GM19025 (cell line): ENCODE measurements around the gene PTPRQ.

Source experiments
- ATAC-seq: cut with Tn5 transposase; IDR thresholded peaks from one replicate; pipeline ENCODE4 v1.9.1; 2021; ENCODE audit warnings: mild to moderate bottlenecking, low read depth, moderate library complexity; ENCODE audit not compliant: unreplicated experiment

Gene PTPRQ

DNA sequence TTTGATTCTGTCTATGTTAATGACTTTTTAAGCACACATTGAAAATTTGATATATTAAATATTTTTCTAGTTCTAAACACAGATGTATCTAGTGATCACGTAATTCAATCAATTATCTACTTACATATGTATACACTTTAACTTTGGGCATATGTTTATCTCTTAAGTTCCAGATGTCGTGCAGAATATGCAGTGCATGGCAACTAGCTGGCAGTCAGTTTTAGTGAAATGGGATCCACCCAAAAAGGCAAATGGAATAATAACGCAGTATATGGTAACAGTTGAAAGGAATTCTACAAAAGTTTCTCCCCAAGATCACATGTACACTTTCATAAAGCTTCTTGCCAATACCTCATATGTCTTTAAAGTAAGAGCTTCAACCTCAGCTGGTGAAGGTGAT lies 105.3 kb downstream of the PTPRQ start:
- ATAC-seq, result no peak

DNA sequence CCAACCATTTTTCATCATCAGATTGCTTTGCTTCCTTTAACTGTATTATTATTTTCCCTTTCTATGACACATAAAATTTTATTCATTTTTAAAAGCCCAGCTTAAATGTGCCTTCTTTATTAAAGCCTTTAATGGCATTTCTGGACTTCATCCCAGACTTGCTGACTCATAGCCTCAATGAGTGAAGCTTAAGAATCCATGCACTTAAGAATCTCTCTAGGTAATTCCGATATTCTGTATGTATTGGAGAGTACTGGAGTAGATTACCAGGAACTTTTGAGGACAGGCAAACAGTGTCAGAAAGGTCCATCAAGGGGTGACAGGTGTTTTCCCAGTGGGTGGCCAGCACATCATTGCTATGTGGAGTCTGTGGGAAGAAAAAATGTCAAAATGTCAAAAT lies 107.9 kb downstream of the PTPRQ start:
- no peak for ATAC-seq

DNA sequence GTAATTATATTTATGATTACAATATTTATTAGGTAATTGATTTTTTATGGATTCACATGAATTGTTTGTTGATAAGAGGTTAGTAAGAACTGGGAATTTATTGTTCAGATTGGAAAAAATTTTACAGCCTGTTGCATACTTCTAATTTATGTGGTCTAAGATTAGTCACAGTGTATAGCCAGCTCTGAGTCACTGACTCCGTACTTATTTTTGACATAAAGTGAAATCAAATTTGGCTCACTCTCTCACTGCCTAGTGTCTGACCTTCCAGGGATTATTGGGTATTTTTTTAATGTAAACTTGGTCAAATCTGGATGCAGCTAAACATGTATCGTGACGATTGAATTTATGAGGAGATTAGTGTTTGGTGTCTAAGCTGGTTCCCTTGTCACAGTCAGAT lies 109.3 kb downstream of the PTPRQ start:
- ATAC-seq, result no peak

DNA sequence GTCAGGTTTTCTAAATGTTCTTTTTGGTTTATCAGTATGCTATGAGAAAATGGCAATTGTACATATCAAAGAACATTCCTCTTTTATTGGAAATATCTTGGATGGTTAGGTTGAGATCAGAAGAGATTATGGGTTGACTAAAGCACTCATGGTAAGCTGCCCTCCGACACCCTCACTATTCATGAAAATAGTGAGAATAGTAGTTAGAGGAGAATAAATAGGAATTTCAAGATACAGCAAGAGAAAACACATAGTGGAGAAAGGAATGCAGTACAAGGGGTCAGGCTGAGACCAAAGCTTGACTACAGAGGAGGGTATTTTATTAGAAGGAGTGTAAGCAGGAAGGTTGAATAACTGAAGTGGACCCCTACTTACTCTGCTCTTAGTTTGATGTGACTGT lies 112.5 kb downstream of the PTPRQ start:
- no peak for ATAC-seq

DNA sequence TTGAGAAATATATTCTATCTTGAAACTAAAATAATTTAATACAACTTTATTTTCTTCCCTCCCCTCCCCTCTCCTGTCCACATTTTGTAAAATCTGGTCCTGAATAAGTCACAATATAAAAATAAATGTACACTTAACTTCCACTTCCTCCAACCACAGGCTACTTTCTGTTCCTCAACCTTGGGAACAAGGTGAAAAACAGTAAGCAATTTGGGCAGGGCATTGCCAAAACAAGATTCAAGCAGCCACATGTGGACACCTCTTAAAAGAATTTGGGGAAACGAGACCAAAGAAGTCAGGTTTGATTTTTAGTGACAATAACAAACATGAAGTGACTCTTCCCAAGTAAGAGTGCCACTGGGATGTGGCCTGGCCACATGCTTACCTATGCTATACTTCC lies 115.7 kb downstream of the PTPRQ start:
- ATAC-seq, result no peak

DNA sequence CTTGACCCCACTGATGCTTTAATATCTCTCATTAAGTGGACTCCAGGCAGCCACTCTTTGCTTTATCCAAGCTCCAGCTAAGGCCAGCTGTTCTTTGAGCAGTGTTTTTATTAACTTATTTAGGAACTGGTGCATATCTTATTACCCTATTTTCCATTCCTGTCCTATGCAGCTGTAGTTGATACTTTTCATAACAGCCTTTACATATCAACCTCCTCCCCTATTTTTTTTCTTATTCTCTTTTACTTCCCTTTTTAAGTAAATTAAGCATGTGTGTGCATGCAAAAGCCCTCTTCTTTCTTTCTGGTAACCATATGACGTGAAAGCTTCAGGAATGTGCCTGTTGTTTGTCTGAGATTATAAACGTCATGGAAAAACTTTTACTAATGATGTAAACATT lies 121.2 kb downstream of the PTPRQ start:
- no peak for ATAC-seq

DNA sequence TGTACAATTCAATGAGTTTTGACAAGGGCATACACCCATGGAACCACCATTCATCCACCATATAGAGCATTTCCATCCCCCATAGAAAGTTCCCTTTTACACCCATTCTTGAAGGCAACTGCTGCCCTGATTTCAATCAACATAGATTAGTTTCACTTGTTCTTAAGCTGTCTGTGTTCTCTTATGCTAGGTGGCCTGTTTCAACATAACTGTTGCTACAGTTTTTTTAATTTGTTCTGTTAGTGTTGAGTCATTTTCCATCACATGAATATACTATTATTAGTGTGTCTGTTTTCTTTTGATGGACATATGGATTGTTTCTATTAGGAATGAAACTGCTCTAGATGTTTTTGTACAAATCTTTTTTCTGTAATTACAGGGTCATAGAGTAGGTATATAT lies 123.4 kb downstream of the PTPRQ start:
- ATAC-seq, result no peak

DNA sequence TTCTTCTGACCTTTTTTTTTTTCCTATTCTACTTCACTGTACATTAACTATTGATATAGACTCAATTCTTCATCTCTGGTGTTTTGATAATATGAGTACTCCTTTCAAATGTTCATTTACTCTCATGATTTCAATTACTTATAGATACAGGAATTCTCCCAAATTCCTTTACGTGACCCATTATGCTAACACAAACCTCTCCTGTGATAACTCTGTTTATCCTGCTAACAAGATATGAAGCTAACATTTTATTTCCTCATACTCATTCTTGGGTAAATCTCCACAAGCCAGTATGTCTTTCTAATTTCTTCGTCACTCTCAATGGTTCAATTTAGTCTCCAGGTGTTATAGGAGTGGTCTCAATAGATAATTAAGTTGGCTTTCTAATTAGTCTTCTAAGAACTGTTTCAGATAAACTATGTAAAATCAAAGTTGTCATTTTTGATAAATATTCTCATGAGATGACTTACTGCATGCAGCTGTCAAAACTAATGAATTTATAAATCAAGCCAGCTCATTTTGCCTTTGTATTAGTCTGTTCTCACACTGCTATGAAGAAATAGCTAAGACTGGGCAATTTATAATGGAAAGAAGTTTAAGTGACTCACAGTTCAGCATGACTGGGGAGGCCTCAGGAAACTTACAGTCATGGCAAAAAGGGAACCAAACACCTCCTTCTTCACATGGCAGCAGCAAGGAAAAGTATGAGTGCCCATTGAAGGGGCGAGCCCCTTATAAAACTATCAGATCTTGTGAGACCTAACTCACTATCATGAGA lies 132.8 kb downstream of the PTPRQ start:
- no peak for ATAC-seq

DNA sequence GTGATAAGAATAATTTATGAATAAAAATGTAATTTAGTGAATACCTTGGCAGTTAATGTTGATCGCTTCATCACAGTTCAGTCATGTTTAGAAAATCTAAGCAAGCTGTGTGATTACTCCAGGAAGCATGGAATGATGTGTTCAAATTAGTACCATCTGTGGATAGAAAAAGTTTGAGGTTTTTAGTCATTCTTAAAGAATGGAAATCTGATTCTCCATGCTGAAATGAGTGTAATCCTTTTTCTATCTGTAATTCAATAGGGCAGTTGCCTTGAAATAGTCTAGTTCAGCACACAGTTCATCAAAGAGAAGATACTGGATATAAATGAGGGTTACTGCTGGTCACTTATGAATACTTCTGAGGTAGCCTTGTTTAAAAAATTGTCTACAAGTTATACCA lies 136.2 kb downstream of the PTPRQ start:
- ATAC-seq, result no peak

DNA sequence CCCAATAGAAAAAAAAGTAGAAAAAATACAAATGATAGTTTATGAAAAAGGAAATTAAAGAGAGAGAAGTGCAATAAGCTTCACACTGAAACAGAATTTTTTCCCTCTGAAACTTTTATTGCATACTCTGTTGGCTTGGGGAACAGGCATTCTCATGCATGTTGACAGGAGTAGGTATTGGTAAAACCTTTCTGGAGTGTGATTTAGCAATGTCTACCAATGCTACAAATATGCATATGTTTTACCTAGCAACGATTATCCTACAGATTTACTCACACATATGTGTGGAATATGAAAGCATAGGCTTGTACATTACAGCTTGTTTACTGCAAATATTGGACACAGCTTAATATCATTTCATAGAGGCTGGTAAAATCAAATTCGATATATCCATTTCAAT lies 137.7 kb downstream of the PTPRQ start:
- ATAC-seq, result no peak

DNA sequence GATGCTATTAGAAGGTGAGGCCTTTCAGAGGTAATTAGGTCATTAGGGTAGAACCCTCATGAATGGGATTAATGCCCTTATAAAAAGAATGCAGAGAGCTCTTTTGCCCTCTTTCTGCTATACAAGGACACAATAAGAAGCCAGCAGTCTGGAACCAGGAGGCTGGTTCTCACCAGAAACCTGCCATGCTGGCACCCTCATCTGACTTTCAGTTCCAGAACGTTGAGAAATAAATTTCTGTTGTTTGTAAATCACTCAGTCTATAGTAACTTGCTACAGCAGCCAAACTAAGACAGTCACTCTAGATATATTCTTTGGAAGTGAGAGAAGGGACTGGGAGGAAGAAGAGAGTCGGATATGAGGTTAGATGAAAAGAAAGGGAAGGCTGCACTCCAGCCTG lies 138.4 kb downstream of the PTPRQ start:
- no peak for ATAC-seq

DNA sequence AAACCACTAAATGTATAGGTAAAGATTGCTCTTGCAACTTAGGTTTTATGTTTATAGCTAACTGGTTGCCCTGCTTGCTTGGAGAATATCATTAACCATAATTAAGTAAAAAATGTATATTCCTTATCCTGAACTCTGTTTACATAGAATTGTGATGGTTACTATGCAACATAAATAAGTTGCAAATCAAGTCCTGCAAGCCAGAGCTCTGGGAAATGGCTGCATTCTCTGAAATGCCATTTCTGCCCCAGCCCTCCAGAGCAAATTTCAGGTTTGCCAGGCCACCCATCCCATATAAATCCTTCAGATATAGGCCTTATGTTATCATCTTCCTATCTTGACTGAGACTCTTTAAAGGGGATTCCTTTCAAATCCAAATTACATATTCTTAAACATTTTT lies 145.0 kb downstream of the PTPRQ start:
- ATAC-seq, result no peak

DNA sequence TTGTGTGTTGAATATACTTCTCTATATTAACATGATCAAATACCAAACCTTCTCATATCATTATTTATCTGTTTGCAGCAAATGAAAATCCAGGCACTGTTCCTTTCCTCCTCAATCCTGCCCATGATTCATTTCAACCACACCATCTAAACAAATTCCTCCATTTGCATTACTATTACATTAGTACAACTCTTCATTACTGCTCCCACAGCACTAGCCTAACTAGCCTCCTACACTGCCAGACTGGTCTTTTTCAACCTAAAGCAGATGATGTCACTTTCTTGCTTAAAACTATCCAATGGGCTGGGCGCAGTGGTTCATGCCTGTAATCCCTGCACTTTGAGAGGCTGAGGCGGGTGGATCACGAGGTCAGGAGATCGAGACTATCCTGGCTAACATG lies 146.1 kb downstream of the PTPRQ start:
- ATAC-seq, result no peak

DNA sequence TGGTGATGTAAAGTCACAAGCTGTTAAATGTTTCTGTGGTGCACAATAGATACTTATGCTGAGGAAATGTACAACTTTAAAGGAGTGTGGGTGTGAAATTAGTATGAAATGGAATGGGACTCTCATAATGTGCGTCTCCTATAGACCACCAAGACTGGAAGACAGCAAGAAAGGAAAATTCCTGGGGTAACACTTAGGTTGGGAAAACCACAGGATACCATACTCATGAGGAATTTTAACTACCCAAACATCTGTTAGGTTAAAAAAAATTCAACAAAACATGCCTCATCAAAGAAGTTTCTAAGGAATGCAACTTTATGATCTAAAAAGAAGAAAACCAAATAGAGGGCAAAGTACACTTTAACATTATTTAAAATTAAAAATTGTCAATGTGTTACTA lies 149.7 kb downstream of the PTPRQ start:
- no peak for ATAC-seq

DNA sequence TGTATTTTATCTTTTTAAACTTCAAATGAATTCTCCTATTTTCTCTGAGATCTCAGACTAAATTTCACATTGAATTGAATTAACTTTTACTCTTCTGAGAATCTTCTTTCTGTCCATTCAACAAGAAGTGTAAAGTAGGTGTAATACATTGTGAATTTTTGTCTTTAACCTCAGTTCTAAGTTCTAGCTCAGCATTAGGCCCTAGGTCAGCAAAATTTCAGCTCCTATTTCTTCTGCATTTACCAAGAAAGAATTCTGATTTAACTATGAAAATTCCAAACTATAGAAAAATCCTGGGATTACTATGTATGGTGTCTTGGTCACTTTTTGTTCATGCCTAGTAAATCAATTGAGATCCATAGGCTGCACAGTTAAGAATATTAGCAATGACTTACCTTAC lies 152.5 kb downstream of the PTPRQ start:
- ATAC-seq, result no peak

DNA sequence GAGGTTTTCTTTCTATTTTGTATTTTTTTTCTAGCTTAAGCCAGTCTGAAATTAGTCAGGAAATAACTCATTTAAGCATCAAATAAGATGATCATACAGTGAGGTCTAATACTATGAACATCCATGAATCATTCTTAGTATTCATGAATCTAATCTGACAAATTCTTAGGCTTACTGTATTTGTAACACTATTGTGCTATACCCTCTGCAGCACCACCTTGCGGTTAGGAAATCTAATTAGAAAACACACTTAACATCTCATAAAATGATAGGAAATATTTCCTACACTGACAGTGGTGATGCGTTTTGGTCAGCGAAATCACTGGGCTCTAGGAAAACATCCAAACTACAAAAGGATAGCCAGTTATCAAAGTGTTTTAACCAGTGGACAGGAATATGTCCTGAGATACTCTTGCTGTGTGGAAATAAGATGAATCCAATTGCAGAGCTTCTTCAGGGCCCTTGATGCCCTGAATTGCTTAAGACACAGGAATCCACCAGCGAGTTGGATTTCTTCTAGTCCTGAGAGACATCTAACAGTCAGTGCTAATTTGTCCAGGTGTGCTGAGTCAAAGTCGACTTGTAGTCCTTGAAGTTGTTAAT lies 154.1 kb downstream of the PTPRQ start:
- no peak for ATAC-seq

DNA sequence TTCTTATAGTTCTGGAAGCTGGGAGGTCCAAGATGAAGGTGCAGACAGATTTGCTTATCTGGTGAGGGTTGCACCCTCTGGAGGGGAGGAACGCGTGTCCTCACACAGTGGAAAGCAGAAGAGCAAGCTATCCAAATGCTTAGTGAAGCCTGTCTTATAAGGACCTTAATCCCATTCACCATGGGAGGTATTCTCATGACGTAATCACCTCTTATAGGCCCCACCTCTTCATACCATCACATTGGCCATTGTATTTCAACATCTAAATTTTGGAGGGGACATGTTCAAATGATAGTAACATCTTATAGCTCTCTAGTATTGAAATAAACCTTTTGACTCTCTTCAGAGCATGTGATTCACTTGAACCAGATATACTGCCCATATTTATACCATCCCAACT lies 158.4 kb downstream of the PTPRQ start:
- no peak for ATAC-seq

DNA sequence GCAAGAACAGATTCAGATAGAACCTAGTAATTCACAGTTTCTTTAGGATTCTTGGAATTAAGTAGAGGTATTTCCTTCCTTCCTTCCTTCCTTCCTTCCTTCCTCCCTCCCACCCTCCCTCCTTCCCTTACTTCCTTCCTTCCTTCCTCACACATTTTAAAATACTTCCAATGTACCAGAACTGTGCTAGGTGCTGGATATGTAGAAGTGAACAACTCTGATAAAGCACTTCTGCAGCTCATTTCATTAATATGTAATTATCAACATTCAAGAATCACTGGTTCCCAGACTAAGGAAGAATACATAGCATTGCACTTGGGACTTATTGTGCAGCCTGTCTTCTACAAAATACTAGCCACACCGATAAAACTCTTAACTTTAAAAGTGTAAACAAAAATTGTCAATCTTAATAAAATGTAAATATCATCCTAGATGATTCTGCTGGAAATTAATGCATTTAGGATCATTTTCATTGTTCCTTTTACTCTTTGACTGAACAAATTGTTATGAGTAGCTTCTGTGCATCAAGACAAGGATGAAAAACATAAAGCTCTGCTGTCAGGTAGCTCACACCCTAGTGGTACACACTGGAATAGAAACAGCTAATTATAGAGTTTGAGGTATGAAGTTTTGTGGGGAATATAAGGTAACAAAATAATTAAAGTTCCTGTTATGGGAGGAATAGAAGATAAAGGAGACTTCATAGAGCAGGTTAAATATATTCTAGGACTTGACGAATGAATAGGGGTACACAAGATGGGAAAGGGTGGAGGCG lies 163.5 kb downstream of the PTPRQ start:
- no peak for ATAC-seq

DNA sequence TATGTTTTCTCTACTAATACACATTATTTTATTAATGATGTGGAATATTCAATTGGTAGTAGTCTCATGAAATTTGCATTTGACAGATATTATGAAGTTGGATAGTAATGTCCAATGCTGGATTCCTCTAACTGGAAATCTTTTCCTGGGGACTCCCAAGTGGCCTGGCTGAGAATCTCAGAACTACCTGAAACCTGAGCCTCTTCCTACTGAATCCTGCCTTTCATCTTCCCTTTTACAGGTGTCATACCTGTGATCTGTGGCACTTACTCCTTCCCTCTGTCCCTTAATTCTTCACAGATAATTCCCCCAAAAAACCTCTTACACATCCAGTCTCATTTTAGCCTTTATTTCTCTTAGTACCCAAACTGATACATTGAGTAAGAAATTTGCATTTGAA lies 173.7 kb downstream of the PTPRQ start:
- ATAC-seq, result no peak

DNA sequence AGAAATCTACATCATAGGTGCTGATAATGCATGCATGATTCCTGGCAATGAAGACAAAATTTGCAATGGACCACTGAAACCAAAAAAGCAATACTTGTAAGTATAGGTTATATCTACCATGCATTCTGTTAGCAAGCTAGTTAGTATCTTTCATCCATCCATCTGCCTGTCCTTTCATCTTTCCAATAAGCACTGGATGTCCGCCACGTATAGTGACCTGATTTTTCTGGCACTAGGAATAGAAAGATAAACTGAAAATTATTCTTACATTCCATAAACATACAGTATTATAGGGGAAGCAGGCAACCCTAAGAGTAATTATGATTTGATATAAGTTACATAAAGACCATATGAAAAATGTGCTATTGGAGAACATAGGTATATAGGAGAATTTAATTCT lies 176.2 kb downstream of the PTPRQ start:
- no peak for ATAC-seq

DNA sequence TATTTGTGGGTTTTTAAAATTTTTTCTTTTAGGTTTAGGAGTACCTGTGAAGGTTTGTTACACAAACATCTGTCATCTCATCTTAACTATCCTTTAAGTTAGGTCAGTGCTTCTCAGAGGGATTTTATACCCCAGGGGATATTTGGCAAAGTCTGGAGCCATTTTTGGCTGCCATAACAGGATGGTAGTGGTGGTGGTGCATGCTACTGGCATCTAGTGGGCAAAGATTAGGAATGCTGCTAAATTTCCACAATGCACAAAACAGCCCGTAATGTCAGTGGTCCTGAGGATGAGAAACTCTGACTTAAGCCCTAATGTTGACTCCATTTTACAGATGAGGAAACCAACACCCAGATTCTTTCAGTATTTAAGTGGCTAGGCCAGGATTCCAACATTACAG lies 178.2 kb downstream of the PTPRQ start:
- no peak for ATAC-seq

DNA sequence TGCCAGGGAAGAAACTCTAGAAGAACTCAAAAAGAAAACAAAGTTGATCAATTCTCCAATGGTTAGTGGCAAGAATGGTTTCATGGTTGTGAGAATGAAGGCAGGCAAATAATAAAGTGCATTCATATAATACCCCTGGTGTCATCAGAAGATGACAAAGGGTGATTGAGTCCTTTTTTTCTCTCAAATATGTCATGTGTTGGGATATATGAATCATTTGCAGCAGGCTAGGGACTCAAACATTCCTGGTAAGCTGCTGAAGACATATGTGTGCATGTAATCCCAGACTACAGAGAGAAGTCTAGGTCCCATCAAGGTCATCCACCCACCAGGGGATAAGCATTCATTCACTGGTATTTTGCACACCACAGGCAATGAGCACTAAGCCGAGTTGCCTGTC lies 181.0 kb downstream of the PTPRQ start:
- no peak for ATAC-seq
